NOMO-1 (cell line): ENCODE measurements around the gene BPIFA2.
"Not testable (repeated sequence)": the region's sequence is repeated elsewhere in the genome, so short reads cannot be mapped to it uniquely, and the experiment has no call there.

Experiments
- DNase-seq, 2 experiments: peaks; one replicate each; lab custom pipeline; 2025; ENCODE audit not compliant: unreplicated experiment in 2 of 2; lab: John Stamatoyannopoulos, UW

Gene BPIFA2

DNA sequence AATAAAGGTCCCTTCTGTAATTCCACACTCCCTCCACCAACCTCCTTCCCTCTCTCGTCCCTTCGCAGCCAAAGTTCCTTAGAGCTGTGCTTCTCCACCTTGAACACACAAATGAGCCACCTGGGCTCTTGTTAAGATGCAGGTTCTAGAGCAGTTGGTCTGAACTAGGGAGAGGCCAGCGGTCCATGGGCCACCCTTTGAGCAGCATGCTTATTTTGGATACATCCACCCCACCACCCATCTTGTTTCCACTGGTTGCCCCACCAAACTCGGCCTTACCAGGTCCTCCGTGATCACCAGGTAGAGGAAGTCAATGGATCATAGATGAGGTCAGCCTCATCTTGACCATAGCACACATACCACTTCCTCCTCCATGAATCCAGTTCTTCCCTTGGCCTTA lies 7.3 kb upstream of the BPIFA2 start:
- no peak for DNase-seq

- DNase-seq: no peak
Observed at GRCh38 chr20:33162313-33162712, 5.6 kb upstream of the BPIFA2 start.

GRCh38 chr20:33162753-33163152 lies 5.2 kb upstream of the BPIFA2 start:
- peak in 1 of 2 experiments; percentile 16 for DNase-seq

- DNase-seq: no peak
Observed at GRCh38 chr20:33163856-33164762, 3.9 kb upstream of the BPIFA2 start.

GRCh38 chr20:33164763-33165095 lies 3.2 kb upstream of the BPIFA2 start:
- DNase-seq: no peak

DNA sequence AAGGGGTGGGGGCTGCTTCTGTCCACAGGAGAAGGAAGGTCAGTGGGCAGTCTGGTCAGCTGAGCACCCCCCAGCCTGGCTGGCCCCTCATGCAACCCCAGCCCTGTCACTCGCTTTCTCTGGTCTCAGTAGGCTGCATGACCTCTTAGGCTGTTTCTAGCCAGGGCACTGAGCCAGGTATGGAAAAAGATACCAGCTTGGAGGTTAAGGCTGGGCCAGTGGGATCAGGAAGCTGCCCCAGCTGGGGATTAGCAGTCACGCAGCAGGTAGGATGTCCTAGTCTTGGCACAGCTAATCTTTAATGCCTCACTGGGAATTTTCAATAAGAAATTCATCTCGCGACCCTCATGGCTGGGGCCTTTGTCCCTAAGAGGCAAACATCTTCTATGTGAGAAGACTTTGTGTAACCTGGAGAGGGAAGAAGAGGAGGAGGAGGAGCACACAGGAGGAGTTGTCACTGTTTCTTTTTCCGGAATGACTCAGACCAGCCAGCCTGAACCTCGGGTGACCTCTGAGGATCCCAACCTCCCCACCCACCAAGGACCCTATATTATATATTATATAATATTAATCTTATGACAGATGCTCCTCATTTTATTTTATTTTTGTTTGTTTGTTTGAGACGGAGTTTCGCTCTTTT lies 2.4 kb upstream of the BPIFA2 start:
- no peak for DNase-seq

DNA sequence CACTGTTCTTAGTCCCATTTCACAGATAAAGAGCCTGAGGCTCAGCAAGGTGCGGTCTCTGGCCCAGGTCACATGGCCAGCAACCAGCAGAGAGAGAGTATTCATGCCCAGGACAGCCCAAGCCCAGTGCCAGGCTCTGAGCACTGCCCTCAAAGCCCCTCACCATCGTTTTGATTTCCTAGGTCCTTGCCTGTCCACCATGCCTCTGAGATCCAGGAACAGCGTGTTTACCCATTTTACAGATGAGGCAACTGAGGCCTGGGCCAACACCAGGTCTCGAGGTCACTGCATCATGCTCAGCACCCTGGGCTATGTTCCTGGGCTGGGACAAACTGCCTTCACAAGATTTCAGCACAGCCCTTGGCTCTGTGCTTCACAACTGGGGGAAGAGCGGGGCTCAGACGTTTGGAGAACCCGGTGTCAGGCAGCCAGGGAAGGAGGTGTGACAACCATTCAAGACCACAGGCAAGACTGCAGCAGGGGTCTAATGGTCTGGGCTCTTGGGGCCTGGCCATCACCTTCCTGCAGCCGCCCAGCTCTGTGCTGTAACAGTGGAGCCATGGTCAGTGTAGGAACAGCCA lies 1.3 kb upstream of the BPIFA2 start:
- no peak for DNase-seq

GRCh38 chr20:33169176-33169794 lies 1.3 kb downstream of the BPIFA2 start:
- DNase-seq: no peak

GRCh38 chr20:33172781-33173180 lies 4.8 kb downstream of the BPIFA2 start:
- no peak for DNase-seq

GRCh38 chr20:33175123-33175522 lies 7.2 kb downstream of the BPIFA2 start:
- DNase-seq: no peak

GRCh38 chr20:33176101-33176500 lies 8.1 kb downstream of the BPIFA2 start:
- DNase-seq: no peak

DNA sequence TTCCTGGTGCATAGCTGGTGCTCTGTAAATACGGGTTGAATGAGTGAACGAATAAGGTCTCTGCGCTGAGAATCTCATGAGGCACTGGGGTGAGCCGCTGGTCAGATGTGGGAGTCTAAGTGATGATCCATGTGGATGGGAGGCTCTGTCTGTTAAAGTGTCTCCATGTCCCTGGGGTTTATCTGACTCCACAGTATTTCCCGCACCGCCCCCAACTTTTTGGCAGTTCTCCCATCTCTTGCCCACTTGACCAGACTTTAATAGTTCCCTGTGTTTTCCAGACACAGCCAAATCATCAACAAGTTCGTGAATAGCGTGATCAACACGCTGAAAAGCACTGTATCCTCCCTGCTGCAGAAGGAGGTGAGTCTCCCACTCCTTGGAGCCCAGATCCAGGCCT lies 9.9 kb downstream of the BPIFA2 start:
- DNase-seq: no peak

- no peak for DNase-seq
Observed at GRCh38 chr20:33178726-33179125, 10.8 kb downstream of the BPIFA2 start.

GRCh38 chr20:33180169-33180568 lies 12.2 kb downstream of the BPIFA2 start:
- DNase-seq: no peak

DNA sequence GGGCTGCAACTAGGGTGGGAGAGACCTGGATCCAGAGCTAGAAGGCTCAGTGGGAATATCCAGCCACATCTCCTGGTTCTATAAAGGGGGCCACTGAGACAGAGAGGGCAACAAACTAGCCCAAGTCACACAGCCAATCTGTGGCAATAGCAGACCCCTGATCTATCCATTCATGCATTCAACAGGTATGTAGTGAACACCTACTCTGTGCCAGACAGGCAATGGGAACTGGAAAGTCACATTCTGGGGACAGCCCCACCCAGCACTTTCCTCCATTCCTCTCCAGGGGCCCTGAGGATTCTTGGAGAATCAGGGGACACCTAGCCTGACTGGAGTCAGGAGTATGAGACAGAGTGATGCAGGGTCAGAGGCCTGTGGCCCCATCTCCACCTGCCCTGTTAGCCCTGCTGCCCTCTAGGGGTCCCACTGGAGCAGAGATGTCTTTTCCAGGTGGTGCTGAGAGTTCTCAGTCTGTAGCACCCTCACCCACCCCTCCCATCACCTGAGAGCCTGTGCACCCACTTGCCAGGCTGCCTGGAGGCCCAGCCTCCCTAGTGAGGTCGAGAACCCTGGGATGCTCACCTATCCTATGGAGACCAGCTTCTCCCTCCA lies 13.6 kb downstream of the BPIFA2 start:
- DNase-seq: no peak

GRCh38 chr20:33183312-33183711 lies 15.4 kb downstream of the BPIFA2 start:
- no peak for DNase-seq

DNA sequence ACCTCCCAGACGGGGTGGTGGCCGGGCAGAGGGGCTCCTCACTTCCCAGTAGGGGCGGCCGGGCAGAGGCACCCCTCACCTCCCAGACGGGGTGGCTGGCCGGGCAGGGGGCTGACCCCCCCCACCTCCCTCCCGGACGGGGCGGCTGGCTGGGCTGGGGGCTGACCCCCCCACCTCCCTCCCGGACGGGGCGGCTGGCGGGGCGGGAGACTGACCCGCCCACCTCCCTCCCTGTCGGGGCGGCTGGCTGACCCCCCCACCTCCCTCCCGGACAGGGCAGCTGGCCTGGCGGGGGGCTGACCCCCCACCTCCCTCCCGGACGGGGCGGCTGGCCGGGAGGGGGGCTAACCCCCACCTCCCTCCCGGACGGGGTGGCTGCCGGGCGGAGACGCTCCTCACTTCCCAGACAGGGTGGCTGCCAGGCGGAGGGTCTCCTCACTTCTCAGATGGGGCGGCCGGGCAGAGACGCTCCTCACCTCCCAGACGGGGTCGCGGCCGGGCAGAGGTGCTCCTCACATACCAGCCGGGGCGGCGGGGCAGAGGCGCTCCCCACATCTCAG lies 17.2 kb downstream of the BPIFA2 start:
- not testable (repeated sequence) for DNase-seq

- DNase-seq: no peak
Observed at GRCh38 chr20:33187491-33187890, 19.5 kb downstream of the BPIFA2 start.

- no peak for DNase-seq
Observed at GRCh38 chr20:33188421-33188820, 20.5 kb downstream of the BPIFA2 start.

DNA sequence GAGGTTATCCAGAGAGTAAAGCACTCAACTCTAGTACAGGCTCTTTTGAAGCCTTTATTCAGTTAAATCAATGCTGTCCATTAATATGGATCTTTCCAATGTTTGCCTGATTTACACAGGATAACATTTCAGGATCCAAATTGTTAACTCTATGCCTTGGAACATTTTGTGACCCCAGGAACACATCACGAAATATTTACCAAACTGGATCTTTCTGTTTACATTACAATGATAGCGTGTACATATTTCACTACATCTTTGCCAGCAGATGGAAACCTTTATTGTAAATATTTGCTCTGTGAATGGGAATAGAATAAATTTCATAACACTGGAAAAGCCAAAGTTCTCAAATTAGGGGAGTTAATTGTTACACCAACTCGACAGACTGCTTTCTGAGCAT lies 23.5 kb downstream of the BPIFA2 start:
- no peak for DNase-seq

GRCh38 chr20:33191955-33192354 lies 24.0 kb downstream of the BPIFA2 start:
- no peak for DNase-seq
